Activated B cell treated with CpG ODN at 0.5 μM for 24 hours (primary cell): Measurements from ENCODE around the gene SYT12. TPM values are rescaled to one million over a fixed set of nuclear protein-coding genes. Genes with fewer than 3 reads are reported as not detected.

Experiments
- ATAC-seq: fragments of 200-7000 bp; cut with Tn5 transposase; one replicate; pipeline ENCODE4 v1.10.0; 2021; ENCODE audit warnings: low read depth, mild to moderate bottlenecking, moderate library complexity
- CTCF ChIA-PET: fragments of 350-600 bp; sonication (Branson Sonifier 250); formaldehyde crosslinking; loops from one replicate; lab custom pipeline; 2021; ENCODE audit warnings: antibody characterized with exemption; lab: Charles Lee
- POLR2A ChIA-PET: fragments of 350-600 bp; sonication (Branson Sonifier 250); formaldehyde crosslinking; loops from one replicate; lab custom pipeline; 2021; ENCODE audit warnings: antibody characterized with exemption; lab: Charles Lee
- DNase-seq: peaks from one replicate; pipeline ENCODE4 v3.0.0; 2022
- H3K27ac Mint-ChIP-seq: one replicate; pipeline ENCODE4 v1.8.0; 2020; ENCODE audit warnings: mixed read lengths
- H3K27me3 Mint-ChIP-seq: one replicate; pipeline ENCODE4 v1.8.0; 2021; ENCODE audit warnings: mixed read lengths
- H3K36me3 Mint-ChIP-seq: one replicate; pipeline ENCODE4 v1.8.0; 2021; ENCODE audit warnings: low read depth, mixed read lengths
- H3K4me1 Mint-ChIP-seq: one replicate; pipeline ENCODE4 v1.8.0; 2021; ENCODE audit warnings: mixed read lengths
- H3K4me3 Mint-ChIP-seq: one replicate; pipeline ENCODE4 v1.8.0; 2020; ENCODE audit warnings: mild to moderate bottlenecking, mixed read lengths
- H3K9me3 Mint-ChIP-seq: one replicate; pipeline ENCODE4 v1.8.0; 2020; ENCODE audit warnings: mixed read lengths
- CTCF ChIP-seq: fragments of 200-600 bp; IDR thresholded peaks from one replicate; pipeline ENCODE4 v1.8.0; 2022; ENCODE audit warnings: antibody characterized with exemption, mild to moderate bottlenecking
- intact Hi-C: fragments of 100-400 bp; cut with micrococcal nuclease; formaldehyde crosslinking; loops from one replicate; pipeline ENCODE4 v1.15.1; 2024
- total RNA-seq: library from RNA; stranded (reverse); gene quantifications from 2 replicates; pipeline ENCODE4 v1.2.3, GENCODE V29; 2022

Gene SYT12
- total RNA-seq, 1 donor from 2014 or later: not detected

GRCh38 chr11:67083786-67084366 lies 60.9 kb downstream of the SYT12 start:
- POLR2A ChIA-PET: interaction anchor here (0.6 kb wide), 1 partner anchor 234 kb away, joined by 5 read pairs; no protein-coding TSS in a partner anchor
- CTCF ChIA-PET: interaction anchor here (1.0 kb wide), 1 partner anchor 84 kb away, joined by 6 read pairs; no protein-coding TSS in a partner anchor
- H3K4me3 Mint-ChIP-seq: no peak overlapping the region
- peaks cover 8% of the 10 kb centered on the region for H3K27me3 Mint-ChIP-seq
- peaks cover 14% of the 10 kb centered on the region for H3K4me1 Mint-ChIP-seq
- H3K36me3 Mint-ChIP-seq: no peaks in the 10 kb centered on the region
- no peak for TF ChIP-seq CTCF
- DNase-seq (no peak), ATAC-seq (no peak)
- H3K27ac Mint-ChIP-seq: no peak overlapping the region
- intact Hi-C loops: no loop called here
- no peaks in the 10 kb centered on the region for H3K9me3 Mint-ChIP-seq

GRCh38 chr11:67085617-67086016 lies 62.7 kb downstream of the SYT12 start:
- Mint-ChIP-seq H3K4me1 (peaks cover 14% of the 10 kb centered on the region), H3K27me3 (peaks cover 6% of the 10 kb centered on the region), H3K4me3 (no peak overlapping the region), H3K27ac (no peak overlapping the region), H3K36me3 (no peaks in the 10 kb centered on the region), H3K9me3 (no peaks in the 10 kb centered on the region)
- no peak for ATAC-seq
- no peak for TF ChIP-seq CTCF
- intact Hi-C loops: no loop called here
- ChIA-PET CTCF (no interaction called here), POLR2A (no interaction called here)
- DNase-seq: no peak

GRCh38 chr11:67090717-67091116 lies 67.8 kb downstream of the SYT12 start:
- POLR2A ChIA-PET: no interaction called here

GRCh38 chr11:67095214-67095507 lies 72.2 kb downstream of the SYT12 start:
- H3K27me3 Mint-ChIP-seq: no peaks in the 10 kb centered on the region
- DNase-seq: no peak
- no peaks in the 10 kb centered on the region for H3K9me3 Mint-ChIP-seq
- peaks cover 11% of the 10 kb centered on the region for H3K4me1 Mint-ChIP-seq
- POLR2A ChIA-PET: interaction anchor here (0.8 kb wide), 1 partner anchor 222 kb away, joined by 4 read pairs; no protein-coding TSS in a partner anchor
- intact Hi-C loops: loop anchor here (5.0 kb wide), 1 partner anchor 72 kb away; no protein-coding TSS in a partner anchor
- H3K4me3 Mint-ChIP-seq: no peak overlapping the region
- H3K36me3 Mint-ChIP-seq: no peaks in the 10 kb centered on the region
- CTCF ChIA-PET: interaction anchor here (0.9 to 1.3 kb wide), 3 partner anchors 20 to 261 kb away, joined by 3 to 5 read pairs (median 4); no protein-coding TSS in a partner anchor
- H3K27ac Mint-ChIP-seq: no peak overlapping the region
- TF ChIP-seq CTCF: no peak
- no peak for ATAC-seq

More at GRCh38 chr11:67090717-67091116, 67.8 kb downstream of the SYT12 start:
- Mint-ChIP-seq H3K36me3 (no peaks in the 10 kb centered on the region), H3K4me3 (no peak overlapping the region), H3K4me1 (no peaks in the 10 kb centered on the region), H3K27me3 (no peaks in the 10 kb centered on the region), H3K27ac (no peak overlapping the region), H3K9me3 (no peaks in the 10 kb centered on the region)
- TF ChIP-seq CTCF: no peak
- CTCF ChIA-PET: no interaction called here
- ATAC-seq (no peak), DNase-seq (no peak)
- intact Hi-C loops: no loop called here

- ATAC-seq (no peak), DNase-seq (no peak)
- POLR2A ChIA-PET: interaction anchor here (0.6 kb wide), 1 partner anchor 136 kb away, joined by 7 read pairs; no protein-coding TSS in a partner anchor
- TF ChIP-seq CTCF: no peak
- Mint-ChIP-seq H3K27me3 (no peaks in the 10 kb centered on the region), H3K4me3 (no peak overlapping the region), H3K27ac (no peak overlapping the region), H3K9me3 (no peaks in the 10 kb centered on the region), H3K4me1 (peaks cover 13% of the 10 kb centered on the region), H3K36me3 (no peaks in the 10 kb centered on the region)
- CTCF ChIA-PET: no interaction called here
- intact Hi-C loops: loop anchor here (5.0 kb wide), 1 partner anchor 68 kb away; no protein-coding TSS in a partner anchor
Measured at GRCh38 chr11:67098799-67099429, 76.0 kb downstream of the SYT12 start.
